Stimulated activated CD4-positive, alpha-beta T cell treated with anti-CD3 and anti-CD28 coated beads, Interleukin-2, amount 100 ng/mL, for 48 hours (primary cell): Measurements from ENCODE around the gene LGALS1.
"Not testable (repeated sequence)": the region's sequence is repeated elsewhere in the genome, so short reads cannot be mapped to it uniquely, and the experiment has no call there.

Source experiments
- DNase-seq, 2 donors: peaks; one replicate each; pipeline ENCODE4 v3.0.0-alpha.2; 2020

Gene LGALS1

DNA sequence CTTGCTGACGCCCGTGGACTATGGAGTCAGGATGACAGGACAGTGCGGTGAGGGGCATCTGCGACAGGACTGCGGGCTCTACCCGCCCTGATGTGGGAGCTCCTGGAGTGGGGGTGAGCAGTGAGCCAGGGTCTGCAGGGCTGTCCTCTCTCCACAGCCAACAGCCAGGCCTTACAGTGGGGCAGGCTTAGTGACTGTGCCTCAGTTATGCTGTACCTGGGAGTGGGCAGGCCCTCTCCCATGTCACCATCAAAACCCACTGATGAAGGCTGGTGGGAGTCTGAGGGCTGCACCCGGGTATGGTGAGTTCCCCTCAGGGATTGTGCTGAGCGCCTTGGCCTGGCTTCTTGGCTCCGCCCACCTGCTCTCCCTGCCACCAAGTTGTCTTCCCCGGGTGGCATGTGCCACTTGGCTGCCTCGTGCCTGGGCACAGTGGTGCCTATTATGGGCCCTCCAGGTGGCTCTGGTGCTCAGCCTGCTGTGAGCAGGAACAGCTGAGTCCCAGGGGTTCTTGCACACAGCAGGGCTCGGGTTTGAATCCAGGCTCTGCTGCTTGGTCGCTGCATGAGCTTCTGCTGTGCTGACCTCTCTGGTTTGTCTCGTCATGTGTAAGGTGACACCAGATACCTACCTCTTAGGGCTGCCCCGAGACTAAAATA is 17.3 kb downstream of the LGALS1 start:
- no peak for DNase-seq

GRCh38 chr22:37694131-37694530 is 18.7 kb downstream of the LGALS1 start:
- not testable (repeated sequence) for DNase-seq

DNA sequence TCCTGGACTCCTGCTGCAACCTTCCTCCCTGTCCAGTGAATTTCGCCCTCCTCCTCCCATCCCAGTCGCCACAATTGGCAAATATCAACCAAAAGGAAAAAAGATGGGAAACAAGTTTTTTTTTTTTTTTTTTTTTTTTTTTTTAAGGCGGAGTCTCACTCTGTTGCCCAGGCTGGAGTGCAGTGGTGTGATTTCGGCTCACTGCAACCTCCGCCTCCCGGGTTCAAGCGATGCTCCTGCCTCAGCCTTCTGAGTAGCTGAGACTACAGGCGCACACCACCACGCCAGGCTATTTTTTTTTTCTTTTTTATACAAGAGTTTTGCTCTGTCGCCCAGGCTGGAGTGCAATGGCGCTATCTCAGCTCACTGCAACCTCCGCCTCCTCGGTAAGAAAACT is 20.8 kb downstream of the LGALS1 start:
- DNase-seq, result not testable (repeated sequence)

- DNase-seq, result peak; percentile 77 to 82
Observed at GRCh38 chr22:37696657-37697537, 21.5 kb downstream of the LGALS1 start, which contains the start of gene TRIOBP. Gene TRIOBP (plus strand): TSS chr22:37697048. CDS start chr22:37701366, 4,318 bp downstream.

DNA sequence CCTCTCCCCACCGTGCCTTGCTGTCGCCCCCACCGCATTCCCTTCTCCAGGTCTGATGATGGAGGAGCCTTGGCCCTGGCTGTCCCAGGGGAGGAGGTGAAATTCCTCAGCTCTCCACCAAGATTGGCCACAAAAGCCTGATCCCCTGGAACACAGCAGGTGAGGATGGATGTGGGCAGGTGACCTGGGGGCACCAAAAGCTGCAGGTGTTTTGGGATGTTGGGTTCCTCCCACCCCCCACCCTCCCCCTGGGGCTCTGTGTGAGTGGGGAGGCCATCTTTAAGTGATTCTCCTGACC is 22.1 kb downstream of the LGALS1 start:
- no peak for DNase-seq

DNA sequence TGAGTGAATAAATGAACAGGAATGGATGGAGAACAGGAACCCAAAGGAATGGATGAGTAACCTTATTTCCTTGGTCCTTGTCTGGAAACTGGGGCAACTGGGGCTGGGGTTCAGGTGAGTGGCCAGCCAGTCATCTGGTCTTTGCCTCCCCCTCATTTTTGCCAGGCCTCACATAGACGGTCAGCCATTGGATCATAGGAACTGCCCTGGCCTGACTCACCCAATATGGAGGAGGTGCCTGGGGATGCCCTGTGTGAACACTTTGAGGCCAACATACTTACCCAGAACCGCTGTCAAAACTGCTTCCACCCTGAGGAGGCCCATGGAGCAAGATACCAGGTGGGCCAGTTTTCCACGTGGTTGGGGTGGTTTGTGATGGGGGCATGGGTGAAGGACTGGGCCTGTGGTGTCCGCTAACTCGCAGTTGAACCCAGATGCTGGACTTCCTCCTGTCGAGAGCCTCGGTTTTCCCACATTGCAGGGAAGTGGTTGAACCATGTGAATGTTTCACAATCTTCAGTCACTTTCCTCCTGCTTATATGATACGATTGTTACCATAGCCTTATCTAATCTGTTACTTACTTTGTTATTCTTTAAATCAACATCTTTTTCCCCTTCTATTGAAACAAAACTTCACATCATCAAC is 25.8 kb downstream of the LGALS1 start:
- DNase-seq, result no peak

GRCh38 chr22:37703906-37704305 is 28.5 kb downstream of the LGALS1 start:
- DNase-seq, result no peak

DNA sequence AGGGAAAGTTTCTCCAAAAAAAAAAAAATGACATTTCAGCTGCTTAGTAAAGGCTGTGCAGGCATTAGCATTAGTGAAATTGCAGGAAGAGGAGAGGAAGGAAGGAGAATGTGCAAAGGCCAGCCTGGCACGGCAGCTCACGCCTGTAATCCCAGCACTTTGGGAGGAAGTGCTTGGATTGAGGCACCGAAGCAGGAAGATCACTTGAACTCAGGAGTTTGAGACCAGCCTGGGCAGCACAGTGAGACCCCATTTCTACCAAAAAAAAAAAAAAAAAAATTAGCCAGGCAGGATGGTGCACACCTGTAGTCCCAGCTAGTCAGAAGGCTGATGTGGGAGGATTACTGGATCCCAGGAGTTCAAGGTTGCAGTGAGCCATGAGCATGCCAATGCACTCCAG is 29.2 kb downstream of the LGALS1 start:
- DNase-seq, result no peak

- no peak for DNase-seq
Observed at GRCh38 chr22:37705205-37705604, 29.8 kb downstream of the LGALS1 start.

DNA sequence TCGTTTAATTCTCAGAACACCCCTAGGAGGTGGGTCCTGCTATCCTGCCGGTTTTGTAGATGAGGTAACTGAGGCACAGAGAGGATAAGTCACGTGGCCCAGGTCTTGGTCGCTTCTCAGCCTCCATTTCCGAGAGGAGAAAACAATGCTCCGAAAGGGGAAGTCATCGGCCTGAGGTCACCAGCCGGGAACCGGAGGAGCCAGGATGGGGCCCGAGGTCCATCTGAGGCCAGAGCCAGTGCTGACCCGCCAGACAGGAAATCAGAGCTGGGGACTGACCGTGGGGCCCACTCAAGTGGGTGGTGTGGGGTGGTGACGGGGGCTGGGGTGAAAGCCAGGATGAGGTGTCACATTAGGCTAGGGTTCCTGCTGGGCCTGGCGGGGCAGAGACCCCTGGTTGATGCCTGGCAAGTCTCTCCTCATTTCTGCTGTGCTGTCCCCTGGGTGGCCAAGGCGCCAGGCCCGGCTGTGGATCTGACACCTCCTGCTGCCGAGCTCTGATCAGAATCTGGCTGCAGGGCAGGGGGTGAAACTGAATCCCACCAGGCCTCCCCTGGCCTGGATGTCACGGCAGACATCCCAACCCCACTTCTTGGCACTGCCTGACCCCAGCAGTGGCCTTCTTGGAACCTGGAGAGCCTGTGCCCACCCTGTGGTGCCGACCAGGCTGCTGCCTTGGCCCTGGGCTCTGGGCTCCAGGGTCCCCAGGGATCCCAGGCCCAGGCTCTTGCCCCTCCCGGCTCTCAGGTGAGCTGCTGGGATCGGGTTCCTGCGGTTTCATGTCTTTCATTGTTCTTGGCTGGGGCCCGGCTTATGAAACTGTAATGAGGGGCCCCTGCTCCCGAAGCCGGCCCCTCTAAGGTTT is 33.4 kb downstream of the LGALS1 start:
- DNase-seq, result no peak

DNA sequence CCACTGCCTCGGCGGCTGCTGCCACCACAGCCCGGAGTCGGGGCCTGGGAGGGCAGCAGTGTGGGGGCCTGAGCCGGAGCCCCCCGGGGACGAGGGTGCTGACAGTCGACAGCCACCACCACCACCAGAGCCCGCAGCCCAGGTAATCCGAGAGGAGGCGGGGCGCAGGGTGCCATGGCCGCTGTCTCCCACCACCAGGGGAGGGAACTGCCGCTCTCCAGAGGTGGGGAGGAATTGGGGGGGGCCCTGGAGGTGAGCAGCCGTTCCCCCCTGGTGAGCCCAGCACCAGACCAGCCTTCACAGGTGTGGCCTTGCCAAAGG is 34.0 kb downstream of the LGALS1 start:
- no peak for DNase-seq

GRCh38 chr22:37710675-37711074 is 35.2 kb downstream of the LGALS1 start:
- no peak for DNase-seq

- no peak for DNase-seq
Observed at GRCh38 chr22:37711490-37711889, 36.1 kb downstream of the LGALS1 start.

GRCh38 chr22:37713761-37714160 is 38.3 kb downstream of the LGALS1 start:
- no peak for DNase-seq

DNA sequence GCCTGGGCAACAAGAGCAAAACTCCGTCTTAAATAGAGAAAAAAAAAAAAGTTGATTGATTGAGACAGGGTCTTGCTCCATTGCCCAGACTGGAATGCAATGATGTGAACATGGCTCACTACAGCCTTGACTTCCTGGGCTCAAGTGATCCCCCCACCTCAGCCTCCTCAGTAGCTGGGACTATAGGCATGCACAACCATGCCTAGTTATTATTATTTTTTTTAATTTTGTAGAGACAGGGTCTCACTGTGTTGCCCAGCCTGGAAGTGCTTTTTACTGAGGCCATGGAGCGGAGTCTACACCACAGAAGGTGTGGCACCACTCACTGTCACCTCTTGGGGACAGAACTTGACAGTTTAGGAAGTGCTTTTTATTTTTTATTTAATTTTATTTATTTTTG is 39.2 kb downstream of the LGALS1 start:
- DNase-seq, result no peak

DNA sequence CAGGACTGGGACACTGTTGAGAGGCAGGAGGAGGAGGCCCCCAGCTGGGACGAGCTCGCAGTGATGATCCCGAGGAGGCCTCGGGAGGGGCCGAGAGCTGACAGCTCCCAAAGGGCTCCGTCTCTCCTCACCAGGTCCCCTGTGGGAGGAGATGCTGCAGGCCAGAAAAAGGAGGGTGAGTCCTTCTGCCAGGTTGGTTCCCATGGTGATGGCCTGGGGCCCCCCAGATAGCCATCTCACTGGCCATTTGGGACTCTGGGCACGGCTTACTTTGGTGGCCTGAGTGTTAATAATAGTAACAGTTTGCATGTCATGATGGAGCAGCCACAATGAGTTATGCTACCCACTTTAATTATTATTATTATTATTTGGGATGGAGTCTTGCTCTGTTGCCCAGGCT is 40.3 kb downstream of the LGALS1 start:
- DNase-seq, result no peak

GRCh38 chr22:37716708-37717107 is 41.3 kb downstream of the LGALS1 start:
- DNase-seq, result no peak

GRCh38 chr22:37717235-37717634 is 41.8 kb downstream of the LGALS1 start:
- not testable (repeated sequence) for DNase-seq

DNA sequence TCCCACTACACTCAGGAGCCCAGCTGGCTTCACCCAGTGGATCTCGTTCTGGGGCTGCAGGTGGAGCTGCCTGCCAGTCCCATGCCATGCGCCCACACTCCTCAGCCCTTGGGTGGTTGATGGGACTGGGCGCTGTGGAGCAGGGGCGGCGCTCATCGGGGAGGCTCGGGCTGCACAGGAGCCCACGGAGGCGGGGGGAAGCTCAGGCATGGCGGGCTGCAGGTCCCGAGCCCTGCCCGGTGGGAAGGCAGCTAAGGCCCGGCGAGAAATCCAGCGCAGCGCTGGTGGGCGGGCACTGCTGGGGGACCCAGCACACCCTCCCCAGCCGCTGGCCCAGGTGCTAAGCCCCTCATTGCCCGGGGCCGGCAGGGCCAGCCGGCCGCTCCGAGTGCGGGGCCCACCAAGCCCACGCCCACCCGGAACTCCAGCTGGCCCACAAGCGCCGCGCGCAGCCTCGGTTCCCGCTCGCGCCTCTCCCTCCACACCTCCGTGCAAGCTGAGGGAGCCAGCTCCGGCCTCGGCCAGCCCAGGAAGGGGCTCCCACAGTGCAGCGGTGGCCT is 42.4 kb downstream of the LGALS1 start:
- DNase-seq, result not testable (repeated sequence)

DNA sequence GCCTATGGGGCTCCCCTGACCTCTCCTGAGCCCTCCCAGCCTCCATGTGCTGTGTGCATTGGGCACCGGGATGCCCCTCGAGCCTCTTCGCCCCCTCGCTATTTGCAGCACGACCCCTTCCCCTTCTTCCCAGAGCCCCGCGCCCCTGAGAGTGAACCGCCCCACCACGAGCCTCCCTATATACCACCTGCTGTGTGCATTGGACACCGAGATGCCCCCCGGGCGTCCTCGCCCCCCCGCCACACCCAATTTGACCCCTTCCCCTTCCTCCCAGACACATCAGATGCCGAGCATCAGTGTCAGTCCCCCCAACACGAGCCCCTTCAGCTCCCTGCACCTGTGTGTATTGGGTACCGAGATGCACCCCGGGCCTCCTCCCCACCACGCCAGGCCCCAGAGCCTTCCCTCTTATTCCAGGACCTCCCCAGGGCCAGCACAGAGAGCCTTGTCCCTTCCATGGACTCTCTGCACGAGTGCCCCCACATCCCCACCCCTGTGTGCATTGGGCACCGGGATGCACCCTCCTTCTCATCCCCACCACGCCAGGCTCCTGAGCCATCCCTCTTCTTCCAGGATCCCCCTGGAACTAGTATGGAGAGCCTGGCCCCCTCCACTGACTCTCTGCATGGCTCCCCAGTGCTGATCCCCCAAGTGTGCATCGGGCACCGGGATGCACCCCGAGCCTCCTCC is 50.3 kb downstream of the LGALS1 start:
- no peak for DNase-seq

- DNase-seq, result no peak
Observed at GRCh38 chr22:37726241-37726887, 50.9 kb downstream of the LGALS1 start.

DNA sequence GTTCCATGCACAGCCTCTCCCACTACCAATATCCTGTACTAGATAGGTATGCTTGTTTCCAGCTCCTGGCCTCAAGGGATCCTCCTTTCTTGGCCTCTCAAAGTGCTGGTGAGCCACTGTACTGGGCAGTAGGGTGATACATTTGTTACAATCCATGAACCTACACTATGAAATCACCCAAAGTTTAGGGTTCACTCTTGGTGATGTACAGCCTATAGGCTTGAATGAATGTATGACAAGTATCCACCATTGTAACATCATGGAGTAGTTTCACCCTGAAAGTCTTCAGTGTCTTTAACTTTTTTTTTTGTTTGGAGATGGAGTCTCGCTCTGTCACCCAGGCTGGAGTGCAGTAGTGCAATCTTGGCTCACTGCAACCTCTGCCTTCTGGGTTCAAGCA is 53.2 kb downstream of the LGALS1 start:
- DNase-seq, result no peak
